DOHH2 (cell line): ENCODE results near the gene RANBP1.

ENCODE experiments used
- EZH2phosphoT487 ChIP-seq: fragments of 200-600 bp; sonication (generic); IDR thresholded peaks from 2 replicates; pipeline ENCODE4 v1.6.1; 2017; ENCODE audit warnings: borderline replicate concordance, mild to moderate bottlenecking, antibody characterized with exemption, low read length, moderate library complexity, mixed read lengths
- TF ChIP-seq, protein P1 (sequence below): fragments of 200-600 bp; sonication (generic); IDR thresholded peaks from one replicate; pipeline ENCODE4 v1.5.1; 2014; ENCODE audit warnings: antibody characterized with exemption, mild to moderate bottlenecking, low read depth, low read length; ENCODE audit not compliant: poor library complexity, severe bottlenecking

DNA sequence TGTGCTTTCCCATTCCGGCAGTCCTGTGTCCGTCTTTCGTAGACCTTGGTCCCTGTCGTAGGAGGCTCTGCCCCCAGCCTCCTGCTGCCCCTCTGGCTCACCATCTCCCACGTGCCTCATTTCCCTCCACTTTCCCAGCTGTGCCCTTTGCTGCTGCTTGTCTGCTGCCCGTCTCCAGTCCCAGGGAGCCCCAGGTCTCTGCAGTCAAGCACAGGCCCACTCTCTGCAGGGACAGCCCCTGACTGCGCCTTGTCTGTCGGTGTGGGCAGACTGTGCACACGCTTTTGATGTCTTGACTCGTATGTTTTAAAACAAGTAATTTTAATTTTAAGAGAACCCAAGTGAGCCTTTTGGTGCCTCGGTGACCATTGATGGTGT lies 23.4 kb upstream of the RANBP1 start:
- TF ChIP-seq, protein P1, sequence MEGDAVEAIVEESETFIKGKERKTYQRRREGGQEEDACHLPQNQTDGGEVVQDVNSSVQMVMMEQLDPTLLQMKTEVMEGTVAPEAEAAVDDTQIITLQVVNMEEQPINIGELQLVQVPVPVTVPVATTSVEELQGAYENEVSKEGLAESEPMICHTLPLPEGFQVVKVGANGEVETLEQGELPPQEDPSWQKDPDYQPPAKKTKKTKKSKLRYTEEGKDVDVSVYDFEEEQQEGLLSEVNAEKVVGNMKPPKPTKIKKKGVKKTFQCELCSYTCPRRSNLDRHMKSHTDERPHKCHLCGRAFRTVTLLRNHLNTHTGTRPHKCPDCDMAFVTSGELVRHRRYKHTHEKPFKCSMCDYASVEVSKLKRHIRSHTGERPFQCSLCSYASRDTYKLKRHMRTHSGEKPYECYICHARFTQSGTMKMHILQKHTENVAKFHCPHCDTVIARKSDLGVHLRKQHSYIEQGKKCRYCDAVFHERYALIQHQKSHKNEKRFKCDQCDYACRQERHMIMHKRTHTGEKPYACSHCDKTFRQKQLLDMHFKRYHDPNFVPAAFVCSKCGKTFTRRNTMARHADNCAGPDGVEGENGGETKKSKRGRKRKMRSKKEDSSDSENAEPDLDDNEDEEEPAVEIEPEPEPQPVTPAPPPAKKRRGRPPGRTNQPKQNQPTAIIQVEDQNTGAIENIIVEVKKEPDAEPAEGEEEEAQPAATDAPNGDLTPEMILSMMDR, result no peak
- no peak for TF ChIP-seq EZH2phosphoT487
